Midbrain (tissue), 1 donor: ENCODE results near the gene DMAC2.
"Not testable (repeated sequence)": the region's sequence is repeated elsewhere in the genome, so short reads cannot be mapped to it uniquely, and the experiment has no call there.

Experiments
- DNase-seq: peaks from one replicate; lab custom pipeline; 2025; lab: John Stamatoyannopoulos, UW

The DMAC2 gene

GRCh38 chr19:41442473-41443355, 3.0 kb upstream of the DMAC2 start, which contains the start of gene ERICH4:
TSS of gene ERICH4 (plus strand) at chr19:41443156. CDS start at chr19:41443170, 14 bp downstream.
- no peak for DNase-seq

- no peak for DNase-seq
Measured at GRCh38 chr19:41441321-41441945, 1.7 kb upstream of the DMAC2 start.

- no peak for DNase-seq
Measured at GRCh38 chr19:41437944-41438574, 1.7 kb downstream of the DMAC2 start.

- DNase-seq, result no peak
Measured at GRCh38 chr19:41436674-41436951, 3.1 kb downstream of the DMAC2 start.

GRCh38 chr19:41435936-41436673, 3.6 kb downstream of the DMAC2 start:
- no peak for DNase-seq

GRCh38 chr19:41435376-41435775, 4.3 kb downstream of the DMAC2 start:
- DNase-seq, result not testable (repeated sequence)

GRCh38 chr19:41434450-41434849, 5.3 kb downstream of the DMAC2 start:
- DNase-seq, result no peak

GRCh38 chr19:41433171-41433570, 6.5 kb downstream of the DMAC2 start:
- no peak for DNase-seq

GRCh38 chr19:41431426-41432386, 8.0 kb downstream of the DMAC2 start:
- DNase-seq, result peak; percentile 4

- DNase-seq, result no peak
Measured at GRCh38 chr19:41430922-41431321, 8.8 kb downstream of the DMAC2 start.

- no peak for DNase-seq
Measured at GRCh38 chr19:41428481-41428859, 11.2 kb downstream of the DMAC2 start.

- DNase-seq, result no peak
Measured at GRCh38 chr19:41427647-41428480, 11.8 kb downstream of the DMAC2 start.

- DNase-seq, result no peak
Measured at GRCh38 chr19:41426952-41427646, 12.6 kb downstream of the DMAC2 start, which contains the start of gene B3GNT8. TSS of gene B3GNT8 (minus strand) at chr19:41427374. CDS start at chr19:41426778, 596 bp downstream.

GRCh38 chr19:41426116-41426841, 13.4 kb downstream of the DMAC2 start:
- no peak for DNase-seq

GRCh38 chr19:41425174-41426115, 14.3 kb downstream of the DMAC2 start:
- DNase-seq, result no peak

GRCh38 chr19:41424335-41425173, 15.2 kb downstream of the DMAC2 start:
- DNase-seq, result no peak

- DNase-seq, result no peak
Measured at GRCh38 chr19:41422955-41423354, 16.8 kb downstream of the DMAC2 start.
